H9 (cell line): ENCODE results near the gene SLC9A4. TPM values are rescaled to one million over a fixed set of nuclear protein-coding genes. Genes with fewer than 3 reads are reported as not detected.

Source experiments
- DNase-seq: peaks from one replicate; pipeline ENCODE4 v3.0.0-alpha.2; 2017
- H2AFZ ChIP-seq: one replicate; pipeline ENCODE4 v1.6.1; 2013; ENCODE audit warnings: mild to moderate bottlenecking, low read length, control low read depth, moderate library complexity
- H2AK5ac ChIP-seq: 2 replicates; pipeline ENCODE4 v1.6.1; 2013; ENCODE audit warnings: low read length, control low read depth, mixed read lengths; ENCODE audit not compliant: insufficient read length
- H2BK120ac ChIP-seq: one replicate; pipeline ENCODE4 v1.6.1; 2013; ENCODE audit warnings: low read depth, mild to moderate bottlenecking, low read length, control low read depth, inconsistent platforms; ENCODE audit not compliant: poor library complexity, severe bottlenecking
- H2BK12ac ChIP-seq: 2 replicates; pipeline ENCODE4 v1.6.1; 2013; ENCODE audit warnings: low read length, control low read depth, mixed read lengths, low read depth; ENCODE audit not compliant: insufficient read length
- H2BK15ac ChIP-seq: 2 replicates; pipeline ENCODE4 v1.6.1; 2013; ENCODE audit warnings: low read depth, low read length, control low read depth
- H2BK20ac ChIP-seq: one replicate; pipeline ENCODE4 v1.6.1; 2013; ENCODE audit warnings: low read depth, mild to moderate bottlenecking, low read length, control low read depth, inconsistent platforms; ENCODE audit not compliant: poor library complexity, severe bottlenecking
- H2BK5ac ChIP-seq: 2 replicates; pipeline ENCODE4 v1.6.1; 2013; ENCODE audit warnings: low read length, control low read depth, mixed read lengths; ENCODE audit not compliant: insufficient read length
- H3K14ac ChIP-seq: 2 replicates; pipeline ENCODE4 v1.6.1; 2013; ENCODE audit warnings: low read length, control low read depth; ENCODE audit not compliant: insufficient read depth
- H3K18ac ChIP-seq: 2 replicates; pipeline ENCODE4 v1.6.1; 2013; ENCODE audit warnings: low read depth, mild to moderate bottlenecking, mixed read lengths, low read length, control low read depth; ENCODE audit not compliant: insufficient read length
- H3K23ac ChIP-seq: 2 replicates; pipeline ENCODE4 v1.6.1; 2013; ENCODE audit warnings: low read length, control low read depth, mixed read lengths, low read depth; ENCODE audit not compliant: insufficient read length
- H3K23me2 ChIP-seq: 2 replicates; pipeline ENCODE4 v1.6.1; 2013; ENCODE audit warnings: low read depth, mild to moderate bottlenecking, mixed read lengths, low read length, control low read depth; ENCODE audit not compliant: insufficient read length, poor library complexity, severe bottlenecking
- H3K27ac ChIP-seq: 2 replicates; pipeline ENCODE4 v1.5.1; 2013; ENCODE audit warnings: low read length, control low read depth, mixed read lengths, low read depth; ENCODE audit not compliant: insufficient read length
- H3K27me3 ChIP-seq: 2 replicates; pipeline ENCODE4 v1.6.1; 2013; ENCODE audit warnings: low read length, control low read depth, inconsistent platforms; ENCODE audit not compliant: insufficient read depth
- H3K4ac ChIP-seq: 2 replicates; pipeline ENCODE4 v1.6.1; 2013; ENCODE audit warnings: low read depth, mild to moderate bottlenecking, control low read depth, inconsistent platforms, low read length, moderate library complexity
- H3K4me1 ChIP-seq: 2 replicates; pipeline ENCODE4 v1.6.1; 2013; ENCODE audit warnings: low read length, control low read depth, inconsistent platforms; ENCODE audit not compliant: insufficient read depth
- H3K4me2 ChIP-seq: 2 replicates; pipeline ENCODE4 v1.6.1; 2013; ENCODE audit warnings: low read length, control low read depth, mixed read lengths; ENCODE audit not compliant: insufficient read length, insufficient read depth
- H3K56ac ChIP-seq: 2 replicates; pipeline ENCODE4 v1.6.1; 2013; ENCODE audit warnings: low read depth, mild to moderate bottlenecking, mixed read lengths, low read length, control low read depth; ENCODE audit not compliant: insufficient read length
- H3K79me1 ChIP-seq: 2 replicates; pipeline ENCODE4 v1.6.1; 2013; ENCODE audit warnings: low read depth, mild to moderate bottlenecking, moderate library complexity, low read length, control low read depth, inconsistent platforms; ENCODE audit not compliant: insufficient read depth, poor library complexity, severe bottlenecking
- H3K79me2 ChIP-seq: 2 replicates; pipeline ENCODE4 v1.6.1; 2013; ENCODE audit warnings: low read length, control low read depth, inconsistent platforms; ENCODE audit not compliant: insufficient read depth
- H3K9ac ChIP-seq: 2 replicates; pipeline ENCODE4 v1.6.1; 2013; ENCODE audit warnings: low read length, control low read depth, mixed read lengths; ENCODE audit not compliant: insufficient read length; ENCODE audit errors: extremely low read depth
- H3K9me3 ChIP-seq: one replicate; pipeline ENCODE4 v1.6.1; 2013; ENCODE audit warnings: low read depth, low read length, inconsistent platforms; ENCODE audit not compliant: control insufficient read depth
- H3T11ph ChIP-seq: one replicate; pipeline ENCODE4 v1.6.1; 2013; ENCODE audit warnings: mild to moderate bottlenecking, low read length, control low read depth, inconsistent platforms
- H4K20me1 ChIP-seq: one replicate; pipeline ENCODE4 v1.6.1; 2013; ENCODE audit not compliant: control insufficient read depth, insufficient read length, insufficient read depth
- H4K5ac ChIP-seq: 2 replicates; pipeline ENCODE4 v1.6.1; 2013; ENCODE audit warnings: low read depth, mild to moderate bottlenecking, mixed read lengths, low read length, control low read depth; ENCODE audit not compliant: insufficient read length
- H4K8ac ChIP-seq: replicated peaks from 2 replicates; pipeline ENCODE4 v1.6.1; 2013; ENCODE audit warnings: low read length, control low read depth, mixed read lengths, low read depth; ENCODE audit not compliant: insufficient read length
- H4K91ac ChIP-seq: 2 replicates; pipeline ENCODE4 v1.6.1; 2013; ENCODE audit warnings: low read depth, mild to moderate bottlenecking, moderate library complexity, mixed read lengths, low read length, control low read depth; ENCODE audit not compliant: insufficient read length
- H3K27ac Mint-ChIP-seq, 3 experiments: 2 replicates in 2 of 3; 3 replicates in 1 of 3; pipeline ENCODE4 v1.8.0; 2020 to 2021; ENCODE audit warnings: mixed read lengths in 3 of 3, mild to moderate bottlenecking in 1 of 3, moderate library complexity in 1 of 3
- H3K27me3 Mint-ChIP-seq: 2 replicates; pipeline ENCODE4 v1.8.0; 2021; ENCODE audit warnings: low read depth, mild to moderate bottlenecking, moderate library complexity, mixed read lengths
- H3K36me3 Mint-ChIP-seq, 3 experiments: 2 replicates in 2 of 3; 3 replicates in 1 of 3; pipeline ENCODE4 v1.8.0; 2020 to 2021; ENCODE audit warnings: low read depth in 3 of 3, mixed read lengths in 3 of 3; ENCODE audit not compliant: insufficient read depth in 1 of 3
- H3K4me1 Mint-ChIP-seq, 2 experiments: 2 replicates each; pipeline ENCODE4 v1.8.0; 2020; ENCODE audit warnings: mixed read lengths in 2 of 2
- H3K4me3 Mint-ChIP-seq, 2 experiments: 2 replicates in 1 of 2; 3 replicates in 1 of 2; pipeline ENCODE4 v1.8.0; 2020 to 2021; ENCODE audit warnings: mild to moderate bottlenecking in 2 of 2, mixed read lengths in 2 of 2, moderate library complexity in 1 of 2
- H3K9me3 Mint-ChIP-seq, 2 experiments: 2 replicates in 1 of 2; 3 replicates in 1 of 2; pipeline ENCODE4 v1.8.0; 2020; ENCODE audit warnings: mild to moderate bottlenecking in 2 of 2, mixed read lengths in 2 of 2, moderate library complexity in 1 of 2
- CTCF ChIP-seq: fragments of 200-600 bp; sonication (generic); conservative IDR thresholded peaks from 3 replicates; pipeline ENCODE4 v1.8.0; 2021; ENCODE audit warnings: antibody characterized with exemption, mild to moderate bottlenecking
- total RNA-seq: library from RNA; stranded (reverse); gene quantifications from 2 replicates; pipeline ENCODE4 v1.2.1, GENCODE V29; 2021

SLC9A4 gene
- total RNA-seq, 1 experiment from 2014 or later, result not detected

- Mint-ChIP-seq H3K27me3 (peaks cover 3% of the 10 kb centered on the region; the same call in 1 of the 2 replicates), H3K27ac (no peak overlapping the region), H3K36me3 (peaks cover 0 to 9% (median 6%) of the 10 kb centered on the region in 3 experiments; a peak in 4 of 7 replicates), H3K4me3 (no peak overlapping the region), H3K9me3 (peaks cover 19 to 21% of the 10 kb centered on the region in 2 experiments; a peak in 4 of 5 replicates), H3K4me1 (peaks cover 15 to 21% of the 10 kb centered on the region in 2 experiments)
- Histone ChIP-seq H3K56ac (no peak overlapping the region), H2BK5ac (no peak overlapping the region), H2BK12ac (no peak overlapping the region), H3K4me2 (no peak overlapping the region), H3K27ac (no peak overlapping the region), H3K14ac (no peak overlapping the region), H3T11ph (no peak overlapping the region), H3K79me2 (no peaks in the 10 kb centered on the region), H3K23ac (no peak overlapping the region), H2AFZ (no peak overlapping the region), H3K23me2 (no peaks in the 10 kb centered on the region), H2BK20ac (no peak overlapping the region), H4K5ac (no peak overlapping the region), H2AK5ac (no peak overlapping the region), H3K4ac (no peak overlapping the region), H3K9me3 (no peaks in the 10 kb centered on the region), H3K27me3 (no peaks in the 10 kb centered on the region), H2BK15ac (no peak overlapping the region), H4K20me1 (no peaks in the 10 kb centered on the region), H3K18ac (no peak overlapping the region), H4K91ac (no peak overlapping the region), H3K79me1 (no peaks in the 10 kb centered on the region), H2BK120ac (no peak overlapping the region), H4K8ac (no peak overlapping the region), H3K4me1 (peaks cover 8% of the 10 kb centered on the region; the same call in 1 of the 2 replicates), H3K9ac (no peak overlapping the region)
- no peak for TF ChIP-seq CTCF
- DNase-seq, result no peak
Observed at GRCh38 chr2:102492006-102492405, 19.0 kb downstream of the SLC9A4 start.
